ENCODE data around the gene CCNYL1. TPM values are rescaled to one million over a fixed set of nuclear protein-coding genes. Genes with fewer than 3 reads are reported as not detected.

The CCNYL1 gene
- total RNA-seq, 1 donor from 2014 or later, result 18.8 TPM

GRCh38 chr2:207796585-207797350, 85.3 kb downstream of the CCNYL1 start:
- Mint-ChIP-seq H3K36me3 (ENCODE audit: insufficient read depth) (no peaks in the 10 kb centered on the region), H3K4me1 (ENCODE audit: low read depth) (peaks cover 37% of the 10 kb centered on the region), H3K4me3 (ENCODE audit: low read depth) (peak overlapping the region; percentile 52), H3K27me3 (no peaks in the 10 kb centered on the region), H3K9me3 (ENCODE audit: low read depth) (no peaks in the 10 kb centered on the region), H3K27ac (peak overlapping the region; percentile 99)
- DNase-seq (ENCODE audit: low spot score, unreplicated experiment), result peak; percentile 56
- TF ChIP-seq, protein P1, sequence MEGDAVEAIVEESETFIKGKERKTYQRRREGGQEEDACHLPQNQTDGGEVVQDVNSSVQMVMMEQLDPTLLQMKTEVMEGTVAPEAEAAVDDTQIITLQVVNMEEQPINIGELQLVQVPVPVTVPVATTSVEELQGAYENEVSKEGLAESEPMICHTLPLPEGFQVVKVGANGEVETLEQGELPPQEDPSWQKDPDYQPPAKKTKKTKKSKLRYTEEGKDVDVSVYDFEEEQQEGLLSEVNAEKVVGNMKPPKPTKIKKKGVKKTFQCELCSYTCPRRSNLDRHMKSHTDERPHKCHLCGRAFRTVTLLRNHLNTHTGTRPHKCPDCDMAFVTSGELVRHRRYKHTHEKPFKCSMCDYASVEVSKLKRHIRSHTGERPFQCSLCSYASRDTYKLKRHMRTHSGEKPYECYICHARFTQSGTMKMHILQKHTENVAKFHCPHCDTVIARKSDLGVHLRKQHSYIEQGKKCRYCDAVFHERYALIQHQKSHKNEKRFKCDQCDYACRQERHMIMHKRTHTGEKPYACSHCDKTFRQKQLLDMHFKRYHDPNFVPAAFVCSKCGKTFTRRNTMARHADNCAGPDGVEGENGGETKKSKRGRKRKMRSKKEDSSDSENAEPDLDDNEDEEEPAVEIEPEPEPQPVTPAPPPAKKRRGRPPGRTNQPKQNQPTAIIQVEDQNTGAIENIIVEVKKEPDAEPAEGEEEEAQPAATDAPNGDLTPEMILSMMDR (IDR thresholded peaks at IDR 0.05; ENCODE audit: unreplicated experiment), result no peak

- Mint-ChIP-seq H3K27me3 (no peaks in the 10 kb centered on the region), H3K4me3 (ENCODE audit: low read depth) (no peak overlapping the region), H3K27ac (peak overlapping the region; percentile 34), H3K9me3 (ENCODE audit: low read depth) (no peaks in the 10 kb centered on the region), H3K4me1 (ENCODE audit: low read depth) (peaks cover 45% of the 10 kb centered on the region), H3K36me3 (ENCODE audit: insufficient read depth) (no peaks in the 10 kb centered on the region)
- TF ChIP-seq, protein P1 (IDR thresholded peaks at IDR 0.05; ENCODE audit: unreplicated experiment), result no peak
- DNase-seq (ENCODE audit: low spot score, unreplicated experiment), result no peak
Observed at GRCh38 chr2:207801259-207801658, 89.8 kb downstream of the CCNYL1 start.

- H3K36me3 Mint-ChIP-seq (ENCODE audit: insufficient read depth), result no peaks in the 10 kb centered on the region
- H3K9me3 Mint-ChIP-seq (ENCODE audit: low read depth), result no peaks in the 10 kb centered on the region
- no peak overlapping the region for H3K27ac Mint-ChIP-seq
- H3K4me3 Mint-ChIP-seq (ENCODE audit: low read depth), result no peak overlapping the region
- TF ChIP-seq, protein P1 (IDR thresholded peaks at IDR 0.05; ENCODE audit: unreplicated experiment), result no peak
- H3K27me3 Mint-ChIP-seq, result no peaks in the 10 kb centered on the region
- H3K4me1 Mint-ChIP-seq (ENCODE audit: low read depth), result peaks cover 35% of the 10 kb centered on the region
- no peak for DNase-seq (ENCODE audit: low spot score, unreplicated experiment)
Observed at GRCh38 chr2:207802650-207803049, 91.2 kb downstream of the CCNYL1 start.

Other genes starting within 250 kb of the CCNYL1 start
- 103 and 111 TPM in 2 replicates for gene CREB1, start 181.7 kb upstream of the CCNYL1 start, total RNA-seq
- gene METTL21A, start 86.2 kb upstream of the CCNYL1 start, total RNA-seq, result 31.2 and 32.6 TPM in 2 replicates
- gene FZD5, start 58.3 kb downstream of the CCNYL1 start, total RNA-seq, result 238 and 247 TPM in 2 replicates